CD4-positive, alpha-beta memory T cell (primary cell): ENCODE measurements around the gene MICALL2. TPM values are rescaled to one million over a fixed set of nuclear protein-coding genes. Genes with fewer than 3 reads are reported as not detected.

Source experiments
- CTCF ChIA-PET: fragments of 350-600 bp; sonication (Branson Sonifier 250); formaldehyde crosslinking; loops from one replicate; lab custom pipeline; 2021; ENCODE audit warnings: inconsistent platforms; ENCODE audit not compliant: partially characterized antibody; lab: Charles Lee
- POLR2A ChIA-PET: fragments of 350-600 bp; sonication (Branson Sonifier 250); formaldehyde crosslinking; loops from one replicate; lab custom pipeline; 2021; ENCODE audit not compliant: partially characterized antibody; lab: Charles Lee
- DNase-seq, 5 donors: peaks; one replicate each; pipeline versions ENCODE4 v3.0.0 to v3.0.0-alpha.2; 2020 to 2022; ENCODE audit warnings: mixed read lengths in 1 of 5
- H3K27ac ChIP-seq: one replicate; pipeline ENCODE4 v1.7.0; 2013; ENCODE audit warnings: low read depth, low read length
- H3K27me3 ChIP-seq: 2 replicates; pipeline ENCODE4 v1.7.0; 2013; ENCODE audit warnings: mild to moderate bottlenecking, low read length, moderate library complexity; ENCODE audit not compliant: insufficient read depth
- H3K36me3 ChIP-seq: 2 replicates; pipeline ENCODE4 v1.7.0; 2013; ENCODE audit warnings: mild to moderate bottlenecking, low read length, moderate library complexity; ENCODE audit not compliant: insufficient read depth
- H3K4me1 ChIP-seq: 2 replicates; pipeline ENCODE4 v1.7.0; 2013; ENCODE audit warnings: mild to moderate bottlenecking, low read length, moderate library complexity; ENCODE audit not compliant: insufficient read depth
- H3K4me3 ChIP-seq, 2 donors: one replicate each; pipeline ENCODE4 v1.7.0; 2013; ENCODE audit warnings: low read length in 2 of 2, mild to moderate bottlenecking in 1 of 2
- H3K9me3 ChIP-seq, 2 donors: one replicate each; pipeline ENCODE4 v1.7.0; 2013; ENCODE audit warnings: low read length in 2 of 2, control low read depth in 1 of 2; ENCODE audit not compliant: control insufficient read depth in 1 of 2
- H3K27ac Mint-ChIP-seq, 7 donors: one replicate each; pipeline ENCODE4 v1.8.0; 2020 to 2021; ENCODE audit warnings: mixed read lengths in 7 of 7, mild to moderate bottlenecking in 6 of 7, inconsistent platforms in 3 of 7, moderate library complexity in 3 of 7
- H3K27me3 Mint-ChIP-seq, 2 donors: one replicate each; pipeline ENCODE4 v1.8.0; 2020 to 2021; ENCODE audit warnings: mixed read lengths in 2 of 2
- H3K36me3 Mint-ChIP-seq, 2 donors: one replicate each; pipeline ENCODE4 v1.8.0; 2020 to 2021; ENCODE audit warnings: mixed read lengths in 2 of 2, inconsistent platforms in 1 of 2, mild to moderate bottlenecking in 1 of 2
- H3K4me1 Mint-ChIP-seq, 4 donors: one replicate each; pipeline ENCODE4 v1.8.0; 2020 to 2021; ENCODE audit warnings: mixed read lengths in 4 of 4, mild to moderate bottlenecking in 1 of 4
- H3K4me3 Mint-ChIP-seq, 8 donors: one replicate each; pipeline ENCODE4 v1.8.0; 2020 to 2021; ENCODE audit warnings: mixed read lengths in 8 of 8, mild to moderate bottlenecking in 7 of 8, moderate library complexity in 6 of 8, inconsistent platforms in 3 of 8
- H3K9me3 Mint-ChIP-seq, 8 donors: one replicate each; pipeline ENCODE4 v1.8.0; 2020 to 2021; ENCODE audit warnings: mixed read lengths in 8 of 8, mild to moderate bottlenecking in 5 of 8, inconsistent platforms in 3 of 8, moderate library complexity in 1 of 8
- intact Hi-C: fragments of 100-400 bp; cut with micrococcal nuclease; formaldehyde crosslinking; loops from one replicate; pipeline ENCODE4 v1.15.1; 2023
- polyA plus RNA-seq, 2 donors: library from polyadenylated mRNA; unstranded; fragments of 300-500 nt; fragmentation: Illumina TruSeq; gene quantifications; one replicate each; pipeline ENCODE4 v1.2.3, GENCODE V29; 2021
- total RNA-seq, 2 experiments: library from RNA; stranded (reverse); gene quantifications; one replicate each; pipeline ENCODE4 v1.2.3, GENCODE V29; 2021

MICALL2 gene
- total and polyA plus RNA-seq, 4 experiments from 2014 or later = 0.44 to 3.3 (median 2.6) TPM; not detected in 1

DNA sequence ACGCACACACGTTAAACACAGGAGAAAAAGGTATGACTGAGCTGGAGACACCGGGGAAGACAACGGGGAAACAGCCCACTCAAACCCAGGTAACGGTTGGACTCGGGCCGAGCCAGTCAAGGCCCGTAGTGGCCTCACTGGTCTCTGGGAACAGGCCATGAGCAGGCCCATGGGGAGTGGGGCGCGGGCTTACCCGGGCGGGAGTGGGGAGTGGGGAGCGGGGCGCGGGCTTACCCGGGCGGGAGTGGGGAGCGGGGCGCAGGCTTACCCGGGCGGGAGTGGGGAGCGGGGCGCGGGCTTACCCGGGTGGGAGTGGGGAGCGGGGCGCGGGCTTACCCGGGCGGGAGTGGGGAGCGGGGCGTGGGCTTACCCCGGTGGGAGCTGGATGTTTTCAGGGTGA, 33.4 kb upstream of the MICALL2 start:
- peaks cover 0 to 5% (median 4%) of the 10 kb centered on the region in 4 donors for H3K4me1 Mint-ChIP-seq
- CTCF ChIA-PET = interaction anchor here (3.4 kb wide), 1 partner anchor 18 kb away, joined by 10 read pairs; no protein-coding TSS in a partner anchor

DNA sequence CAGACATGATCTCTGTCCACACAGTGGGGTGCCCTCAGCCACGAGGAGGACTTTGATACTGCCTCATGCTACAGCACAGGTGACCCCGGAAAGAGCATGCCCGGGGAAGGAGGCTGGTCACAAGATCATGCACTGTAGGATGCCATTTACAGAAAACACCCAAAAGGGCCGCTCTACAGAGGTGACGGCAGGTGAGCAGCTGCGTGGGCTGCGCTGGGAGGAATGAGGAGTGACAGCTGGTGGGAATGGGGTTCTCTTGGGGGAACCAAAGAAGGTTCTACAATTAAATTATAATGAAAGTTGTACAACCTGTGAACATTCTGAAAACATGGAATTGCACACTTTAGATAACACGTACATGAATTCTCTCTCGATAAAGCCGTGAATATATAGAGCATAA, 33.0 kb upstream of the MICALL2 start:
- Histone ChIP-seq H3K4me1 (no peaks in the 10 kb centered on the region), H3K36me3 (peaks cover 37% of the 10 kb centered on the region), H3K27ac (no peak overlapping the region), H3K9me3 (no peaks in the 10 kb centered on the region), H3K4me3 (no peak overlapping the region), H3K27me3 (no peaks in the 10 kb centered on the region)
- DNase-seq = no peak
- H3K4me1 Mint-ChIP-seq = peaks cover 0 to 5% (median 4%) of the 10 kb centered on the region in 4 donors
- intact Hi-C loops = no loop called here
- POLR2A ChIA-PET = no interaction called here
- peaks cover 19 to 45% of the 10 kb centered on the region in 2 donors for H3K36me3 Mint-ChIP-seq
- no peak overlapping the region for H3K4me3 Mint-ChIP-seq
- no peak overlapping the region for H3K27ac Mint-ChIP-seq
- no peaks in the 10 kb centered on the region for H3K27me3 Mint-ChIP-seq
- CTCF ChIA-PET = no interaction called here
- no peaks in the 10 kb centered on the region for H3K9me3 Mint-ChIP-seq

More for the DNA sequence above, 33.4 kb upstream of the MICALL2 start:
- H3K9me3 ChIP-seq = no peaks in the 10 kb centered on the region
- POLR2A ChIA-PET = interaction anchor here (1.0 kb wide), 1 partner anchor 19 kb away, joined by 3 read pairs; no protein-coding TSS in a partner anchor
- H3K36me3 ChIP-seq = peaks cover 39% of the 10 kb centered on the region
- no peak for DNase-seq
- H3K4me3 ChIP-seq = no peak overlapping the region
- no peaks in the 10 kb centered on the region for H3K4me1 ChIP-seq
- H3K4me3 Mint-ChIP-seq = no peak overlapping the region
- intact Hi-C loops = no loop called here
- no peaks in the 10 kb centered on the region for H3K9me3 Mint-ChIP-seq
- H3K36me3 Mint-ChIP-seq = peaks cover 23 to 49% of the 10 kb centered on the region in 2 donors
- no peak overlapping the region for H3K27ac Mint-ChIP-seq
- no peaks in the 10 kb centered on the region for H3K27me3 ChIP-seq
- H3K27me3 Mint-ChIP-seq = no peaks in the 10 kb centered on the region
- no peak overlapping the region for H3K27ac ChIP-seq

DNA sequence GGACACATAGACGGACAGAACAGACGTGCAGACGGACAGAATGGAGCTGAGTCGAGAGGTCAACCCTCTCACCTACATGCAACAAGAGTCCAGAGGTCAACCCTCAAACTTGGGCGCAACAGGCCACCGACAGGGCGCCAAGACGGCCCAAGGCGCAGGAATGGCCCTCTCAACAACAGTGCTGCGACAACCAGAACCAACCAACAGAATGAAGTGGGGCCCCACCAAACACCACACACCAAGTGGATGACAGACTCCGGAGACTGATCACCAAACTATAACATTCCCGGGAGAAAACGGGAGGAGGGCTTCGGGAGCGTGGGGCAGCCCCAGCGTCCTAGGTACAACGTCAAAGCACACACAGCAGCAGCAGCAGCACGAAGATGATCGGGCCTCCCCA, 31.6 kb upstream of the MICALL2 start:
- no peak overlapping the region for H3K4me3 ChIP-seq
- H3K27me3 Mint-ChIP-seq = no peaks in the 10 kb centered on the region
- no peaks in the 10 kb centered on the region for H3K9me3 ChIP-seq
- peaks cover 0 to 5% (median 4%) of the 10 kb centered on the region in 4 donors for H3K4me1 Mint-ChIP-seq
- POLR2A ChIA-PET = no interaction called here
- no peaks in the 10 kb centered on the region for H3K4me1 ChIP-seq
- DNase-seq = no peak
- intact Hi-C loops = no loop called here
- no peaks in the 10 kb centered on the region for H3K27me3 ChIP-seq
- peaks cover 35% of the 10 kb centered on the region for H3K36me3 ChIP-seq
- peak overlapping the region in 1 of 7 donors; percentile 70 for H3K27ac Mint-ChIP-seq
- H3K9me3 Mint-ChIP-seq = no peaks in the 10 kb centered on the region
- H3K4me3 Mint-ChIP-seq = no peak overlapping the region
- H3K27ac ChIP-seq = no peak overlapping the region
- CTCF ChIA-PET = no interaction called here
- H3K36me3 Mint-ChIP-seq = peaks cover 17 to 42% of the 10 kb centered on the region in 2 donors

DNA sequence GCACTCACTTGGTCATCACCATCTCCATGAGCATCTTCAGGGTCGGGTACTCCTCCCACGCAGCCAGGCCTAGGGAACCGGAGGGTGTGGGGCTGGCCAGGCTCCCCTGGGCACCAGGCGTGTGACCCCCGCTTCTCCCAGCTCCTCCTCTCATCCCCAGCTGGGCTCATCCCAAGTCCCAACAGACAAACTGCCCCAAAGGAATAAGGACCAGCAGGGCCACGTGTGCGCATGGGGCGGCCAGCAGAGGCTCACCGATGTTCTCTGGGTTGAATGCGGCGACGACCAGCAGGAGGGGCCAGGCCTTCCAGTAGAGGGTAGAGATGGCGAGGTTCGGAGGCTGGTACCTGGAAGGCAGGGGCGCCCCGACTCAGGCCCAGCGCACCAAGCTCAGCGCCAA, 30.1 kb upstream of the MICALL2 start:
- H3K9me3 ChIP-seq = no peaks in the 10 kb centered on the region
- CTCF ChIA-PET = interaction anchor here (0.8 to 2.0 kb wide), 2 partner anchors 9 to 15 kb away, joined by 3 to 5 read pairs; no protein-coding TSS in a partner anchor
- POLR2A ChIA-PET = no interaction called here
- Mint-ChIP-seq H3K9me3 (no peaks in the 10 kb centered on the region), H3K27me3 (no peaks in the 10 kb centered on the region), H3K27ac (no peak overlapping the region), H3K4me1 (peaks cover 0 to 5% (median 4%) of the 10 kb centered on the region in 4 donors), H3K36me3 (peaks cover 17 to 48% of the 10 kb centered on the region in 2 donors), H3K4me3 (no peak overlapping the region)
- H3K36me3 ChIP-seq = peaks cover 32% of the 10 kb centered on the region
- intact Hi-C loops = no loop called here
- H3K27me3 ChIP-seq = no peaks in the 10 kb centered on the region
- DNase-seq = no peak
- H3K4me3 ChIP-seq = no peak overlapping the region
- H3K27ac ChIP-seq = no peak overlapping the region
- H3K4me1 ChIP-seq = no peaks in the 10 kb centered on the region

DNA sequence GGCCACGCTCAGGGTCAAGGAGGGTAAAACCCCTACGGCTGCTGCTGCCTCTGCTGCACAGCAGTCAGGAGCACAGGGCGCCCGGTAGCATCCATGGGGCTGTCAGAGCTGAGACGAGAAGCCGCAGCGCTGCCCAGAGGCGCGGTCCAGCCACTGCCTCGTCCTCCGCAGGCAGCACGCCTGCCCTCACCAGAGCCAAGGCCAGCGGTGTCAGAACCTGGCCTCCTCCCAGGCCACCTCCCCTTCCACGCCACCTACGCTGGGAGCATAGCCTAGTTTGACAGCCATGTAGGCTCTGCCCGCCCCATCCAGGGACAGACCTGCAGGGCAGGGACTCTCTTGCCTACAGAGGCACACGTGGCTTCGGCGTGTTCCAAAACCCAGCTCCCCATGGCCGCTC, 28.7 kb upstream of the MICALL2 start:
- peaks cover 0 to 5% (median 4%) of the 10 kb centered on the region in 4 donors for H3K4me1 Mint-ChIP-seq
- H3K9me3 ChIP-seq = no peaks in the 10 kb centered on the region
- ChIA-PET CTCF (interaction anchor here (2.0 kb wide), 1 partner anchor 10 kb away, joined by 5 read pairs; no protein-coding TSS in a partner anchor), POLR2A (no interaction called here)
- no peak for DNase-seq
- H3K27ac Mint-ChIP-seq = peak overlapping the region in 1 of 7 donors; percentile 37
- H3K4me3 ChIP-seq = no peak overlapping the region
- intact Hi-C loops = no loop called here
- no peaks in the 10 kb centered on the region for H3K27me3 ChIP-seq
- no peak overlapping the region for H3K4me3 Mint-ChIP-seq
- H3K27me3 Mint-ChIP-seq = no peaks in the 10 kb centered on the region
- peaks cover 17 to 50% of the 10 kb centered on the region in 2 donors for H3K36me3 Mint-ChIP-seq
- H3K27ac ChIP-seq = no peak overlapping the region
- peaks cover 44% of the 10 kb centered on the region for H3K36me3 ChIP-seq
- H3K4me1 ChIP-seq = no peaks in the 10 kb centered on the region
- no peaks in the 10 kb centered on the region for H3K9me3 Mint-ChIP-seq

DNA sequence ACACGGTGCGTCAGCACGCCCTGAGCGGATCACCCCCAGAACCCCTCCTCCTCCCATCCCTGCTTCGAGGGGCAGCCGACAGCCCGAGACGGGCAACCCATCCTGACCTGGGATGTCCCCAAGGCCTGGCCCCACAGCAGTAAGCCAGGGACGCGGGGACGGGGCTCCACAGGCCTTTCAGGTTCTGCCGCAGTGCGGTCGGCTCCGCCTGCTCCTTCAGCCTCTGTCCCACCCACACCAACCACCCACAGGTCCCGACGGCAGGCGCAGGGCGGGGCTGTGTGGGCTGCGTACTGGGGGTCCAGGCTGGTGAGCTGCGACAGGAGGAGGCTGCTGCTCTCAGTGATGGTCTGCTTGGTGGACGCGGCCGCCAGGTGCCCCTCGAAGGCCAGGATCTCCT, 28.2 kb upstream of the MICALL2 start:
- intact Hi-C loops = no loop called here
- Histone ChIP-seq H3K27me3 (no peaks in the 10 kb centered on the region), H3K4me3 (no peak overlapping the region), H3K27ac (no peak overlapping the region), H3K4me1 (no peaks in the 10 kb centered on the region), H3K36me3 (peaks cover 49% of the 10 kb centered on the region), H3K9me3 (no peaks in the 10 kb centered on the region)
- no peak for DNase-seq
- no peak overlapping the region for H3K27ac Mint-ChIP-seq
- peaks cover 15 to 49% of the 10 kb centered on the region in 2 donors for H3K36me3 Mint-ChIP-seq
- H3K27me3 Mint-ChIP-seq = no peaks in the 10 kb centered on the region
- H3K9me3 Mint-ChIP-seq = no peaks in the 10 kb centered on the region
- CTCF ChIA-PET = no interaction called here
- no peak overlapping the region for H3K4me3 Mint-ChIP-seq
- peaks cover 0 to 4% (median 3%) of the 10 kb centered on the region in 4 donors for H3K4me1 Mint-ChIP-seq
- POLR2A ChIA-PET = no interaction called here

DNA sequence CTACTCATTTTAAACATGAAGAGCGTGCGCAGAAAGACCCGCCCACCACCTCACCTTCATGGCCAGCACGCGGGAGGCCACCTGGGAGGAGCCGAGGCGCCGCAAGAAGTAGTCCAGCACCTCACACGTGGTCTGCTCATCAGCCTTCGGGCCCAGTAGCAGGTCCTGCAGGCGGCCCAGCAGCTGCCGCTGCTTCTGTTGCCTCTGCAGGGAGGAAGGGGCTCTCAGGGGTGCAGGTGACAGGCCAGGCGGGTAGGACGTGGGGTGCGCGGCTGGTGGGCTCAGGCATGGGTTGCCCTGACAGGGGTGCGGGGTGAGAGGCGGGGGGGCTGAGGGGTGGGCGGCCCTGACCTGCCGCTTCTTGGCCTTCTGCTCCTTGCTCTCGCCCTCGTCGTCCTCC, 27.3 kb upstream of the MICALL2 start:
- H3K36me3 Mint-ChIP-seq = peaks cover 15 to 46% of the 10 kb centered on the region in 2 donors

More for the DNA sequence above, 27.3 kb upstream of the MICALL2 start:
- H3K4me1 Mint-ChIP-seq = peaks cover 0 to 8% (median 2%) of the 10 kb centered on the region in 4 donors
- H3K36me3 ChIP-seq = peaks cover 41% of the 10 kb centered on the region
- no peaks in the 10 kb centered on the region for H3K4me1 ChIP-seq
- no peak overlapping the region for H3K27ac ChIP-seq
- DNase-seq = no peak
- H3K9me3 ChIP-seq = no peaks in the 10 kb centered on the region
- intact Hi-C loops = no loop called here
- CTCF ChIA-PET = no interaction called here
- no peaks in the 10 kb centered on the region for H3K27me3 Mint-ChIP-seq
- no peak overlapping the region for H3K4me3 ChIP-seq
- H3K4me3 Mint-ChIP-seq = no peak overlapping the region
- POLR2A ChIA-PET = no interaction called here
- no peaks in the 10 kb centered on the region for H3K27me3 ChIP-seq
- H3K27ac Mint-ChIP-seq = no peak overlapping the region
- no peaks in the 10 kb centered on the region for H3K9me3 Mint-ChIP-seq
